HG03342 (cell line): Measurements from ENCODE around the gene KRTAP5-1.

Source experiments
- ATAC-seq: cut with Tn5 transposase; IDR thresholded peaks from one replicate; pipeline ENCODE4 v1.9.1; 2021; ENCODE audit warnings: mild to moderate bottlenecking, moderate library complexity; ENCODE audit not compliant: unreplicated experiment

The KRTAP5-1 gene

GRCh38 chr11:1546536-1547466 lies 38.3 kb downstream of the KRTAP5-1 start:
- no peak for ATAC-seq

GRCh38 chr11:1546077-1546535 lies 39.0 kb downstream of the KRTAP5-1 start:
- no peak for ATAC-seq

- ATAC-seq: no peak
Observed at GRCh38 chr11:1545432-1545831, 39.7 kb downstream of the KRTAP5-1 start.

GRCh38 chr11:1544536-1544935 lies 40.5 kb downstream of the KRTAP5-1 start:
- ATAC-seq: no peak

GRCh38 chr11:1543606-1544263 lies 41.3 kb downstream of the KRTAP5-1 start:
- ATAC-seq: no peak

GRCh38 chr11:1542267-1542666 lies 42.8 kb downstream of the KRTAP5-1 start:
- ATAC-seq: no peak

- no peak for ATAC-seq
Observed at GRCh38 chr11:1541474-1542204, 43.4 kb downstream of the KRTAP5-1 start.

GRCh38 chr11:1540074-1540473 lies 45.0 kb downstream of the KRTAP5-1 start:
- no peak for ATAC-seq

- no peak for ATAC-seq
Observed at GRCh38 chr11:1538153-1538552, 46.9 kb downstream of the KRTAP5-1 start.

- ATAC-seq: no peak
Observed at GRCh38 chr11:1536065-1536843, 48.8 kb downstream of the KRTAP5-1 start.

GRCh38 chr11:1534682-1535081 lies 50.4 kb downstream of the KRTAP5-1 start:
- ATAC-seq: no peak
